ENCODE measurements around the gene PLAC8L1. TPM values are rescaled to one million over a fixed set of nuclear protein-coding genes. Genes with fewer than 3 reads are reported as not detected.

The PLAC8L1 gene
- polyA plus RNA-seq, 4 donors, result 0.33 to 0.38 TPM; not detected in 2

- no peaks in the 10 kb centered on the region for H3K9me3 ChIP-seq (ENCODE audit: control insufficient read depth in 2 of 2, insufficient read depth in 1 of 2, low read depth in 1 of 2, low read length in 1 of 2)
- FAIRE-seq (no peak), DNase-seq (no peak)
- H3K4me3 ChIP-seq (ENCODE audit: low read depth in 1 of 3, low read length in 3 of 3), result no peak overlapping the region
- WGBS, 3 donors, result 68 to 90% (median 89%) methylated on average over 9 of the region's 9 CpGs
- H3K4me1 ChIP-seq (ENCODE audit: control insufficient read depth in 3 of 3, insufficient read depth in 2 of 3, low read depth in 1 of 3, low read length in 2 of 3), result no peaks in the 10 kb centered on the region
- H3K27me3 ChIP-seq (ENCODE audit: control insufficient read depth in 3 of 3, insufficient read depth in 3 of 3, low read length in 3 of 3), result no peaks in the 10 kb centered on the region
- peaks cover 0 to 27% (median 6%) of the 10 kb centered on the region in 3 donors for H3K36me3 ChIP-seq (ENCODE audit: control insufficient read depth in 3 of 3, insufficient read depth in 2 of 3, low read depth in 1 of 3, low read length in 3 of 3)
- H3K27ac ChIP-seq (ENCODE audit: low read depth in 1 of 3, low read length in 2 of 3), result no peak overlapping the region
Observed at GRCh38 chr5:146068206-146068605, 37.2 kb downstream of the PLAC8L1 start.

GRCh38 chr5:146066968-146067367, 38.4 kb downstream of the PLAC8L1 start:
- DNase-seq, result no peak
- Histone ChIP-seq H3K36me3 (ENCODE audit: control insufficient read depth in 3 of 3, insufficient read depth in 2 of 3, low read depth in 1 of 3, low read length in 3 of 3) (peaks cover 0 to 36% (median 12%) of the 10 kb centered on the region in 3 donors), H3K4me3 (ENCODE audit: low read depth in 1 of 3, low read length in 3 of 3) (no peak overlapping the region), H3K9me3 (ENCODE audit: control insufficient read depth in 2 of 2, insufficient read depth in 1 of 2, low read depth in 1 of 2, low read length in 1 of 2) (no peaks in the 10 kb centered on the region), H3K27ac (ENCODE audit: low read depth in 1 of 3, low read length in 2 of 3) (no peak overlapping the region), H3K4me1 (ENCODE audit: control insufficient read depth in 3 of 3, insufficient read depth in 2 of 3, low read depth in 1 of 3, low read length in 2 of 3) (no peaks in the 10 kb centered on the region), H3K27me3 (ENCODE audit: control insufficient read depth in 3 of 3, insufficient read depth in 3 of 3, low read length in 3 of 3) (no peaks in the 10 kb centered on the region)
- no peak for FAIRE-seq
- 78 to 96% (median 96%) methylated on average over 8 of the region's 8 CpGs for WGBS, 3 donors

- Histone ChIP-seq H3K27me3 (ENCODE audit: control insufficient read depth in 3 of 3, insufficient read depth in 3 of 3, low read length in 3 of 3) (peaks cover 0 to 2% (median 0%) of the 10 kb centered on the region in 3 donors), H3K4me3 (ENCODE audit: low read depth in 1 of 3, low read length in 3 of 3) (no peak overlapping the region), H3K4me1 (ENCODE audit: control insufficient read depth in 3 of 3, insufficient read depth in 2 of 3, low read depth in 1 of 3, low read length in 2 of 3) (no peaks in the 10 kb centered on the region), H3K36me3 (ENCODE audit: control insufficient read depth in 3 of 3, insufficient read depth in 2 of 3, low read depth in 1 of 3, low read length in 3 of 3) (peaks cover 0 to 49% (median 25%) of the 10 kb centered on the region in 3 donors), H3K27ac (ENCODE audit: low read depth in 1 of 3, low read length in 2 of 3) (no peak overlapping the region), H3K9me3 (ENCODE audit: control insufficient read depth in 2 of 2, insufficient read depth in 1 of 2, low read depth in 1 of 2, low read length in 1 of 2) (no peaks in the 10 kb centered on the region)
- DNase-seq (no peak), FAIRE-seq (no peak)
- WGBS, 3 donors, result 90 to 97% (median 93%) methylated on average over 5 of the region's 5 CpGs
Observed at GRCh38 chr5:146060221-146060585, 45.2 kb downstream of the PLAC8L1 start.

GRCh38 chr5:146059460-146060220, 45.7 kb downstream of the PLAC8L1 start:
- WGBS, 3 donors, result 77 to 93% (median 83%) methylated on average over 22 of the region's 22 CpGs
- H3K4me3 ChIP-seq (ENCODE audit: low read depth in 1 of 3, low read length in 3 of 3), result no peak overlapping the region
- H3K36me3 ChIP-seq (ENCODE audit: control insufficient read depth in 3 of 3, insufficient read depth in 2 of 3, low read depth in 1 of 3, low read length in 3 of 3), result peaks cover 0 to 49% (median 24%) of the 10 kb centered on the region in 3 donors
- no peak overlapping the region for H3K27ac ChIP-seq (ENCODE audit: low read depth in 1 of 3, low read length in 2 of 3)
- peaks cover 0 to 2% (median 0%) of the 10 kb centered on the region in 3 donors for H3K27me3 ChIP-seq (ENCODE audit: control insufficient read depth in 3 of 3, insufficient read depth in 3 of 3, low read length in 3 of 3)
- H3K4me1 ChIP-seq (ENCODE audit: control insufficient read depth in 3 of 3, insufficient read depth in 2 of 3, low read depth in 1 of 3, low read length in 2 of 3), result no peaks in the 10 kb centered on the region
- no peaks in the 10 kb centered on the region for H3K9me3 ChIP-seq (ENCODE audit: control insufficient read depth in 2 of 2, insufficient read depth in 1 of 2, low read depth in 1 of 2, low read length in 1 of 2)
- DNase-seq (no peak), FAIRE-seq (no peak)

- 63 to 70% (median 69%) methylated on average over 2 of the region's 2 CpGs for WGBS, 3 donors
- peaks cover 3 to 45% (median 13%) of the 10 kb centered on the region in 3 donors for H3K36me3 ChIP-seq (ENCODE audit: control insufficient read depth in 3 of 3, insufficient read depth in 2 of 3, low read depth in 1 of 3, low read length in 3 of 3)
- no peak overlapping the region for H3K27ac ChIP-seq (ENCODE audit: low read depth in 1 of 3, low read length in 2 of 3)
- H3K4me3 ChIP-seq (ENCODE audit: low read depth in 1 of 3, low read length in 3 of 3), result no peak overlapping the region
- FAIRE-seq (no peak), DNase-seq (no peak)
- no peaks in the 10 kb centered on the region for H3K4me1 ChIP-seq (ENCODE audit: control insufficient read depth in 3 of 3, insufficient read depth in 2 of 3, low read depth in 1 of 3, low read length in 2 of 3)
- H3K27me3 ChIP-seq (ENCODE audit: control insufficient read depth in 3 of 3, insufficient read depth in 3 of 3, low read length in 3 of 3), result peaks cover 0 to 2% (median 0%) of the 10 kb centered on the region in 3 donors
- H3K9me3 ChIP-seq (ENCODE audit: control insufficient read depth in 2 of 2, insufficient read depth in 1 of 2, low read depth in 1 of 2, low read length in 1 of 2), result no peaks in the 10 kb centered on the region
Observed at GRCh38 chr5:146055432-146055831, 49.9 kb downstream of the PLAC8L1 start.

GRCh38 chr5:146052780-146053179, 52.6 kb downstream of the PLAC8L1 start:
- DNase-seq, result no peak
- Histone ChIP-seq H3K27ac (ENCODE audit: low read depth in 1 of 3, low read length in 2 of 3) (no peak overlapping the region), H3K27me3 (ENCODE audit: control insufficient read depth in 3 of 3, insufficient read depth in 3 of 3, low read length in 3 of 3) (no peaks in the 10 kb centered on the region), H3K9me3 (ENCODE audit: control insufficient read depth in 2 of 2, insufficient read depth in 1 of 2, low read depth in 1 of 2, low read length in 1 of 2) (no peaks in the 10 kb centered on the region), H3K36me3 (ENCODE audit: control insufficient read depth in 3 of 3, insufficient read depth in 2 of 3, low read depth in 1 of 3, low read length in 3 of 3) (peaks cover 3 to 42% (median 8%) of the 10 kb centered on the region in 3 donors), H3K4me1 (ENCODE audit: control insufficient read depth in 3 of 3, insufficient read depth in 2 of 3, low read depth in 1 of 3, low read length in 2 of 3) (no peaks in the 10 kb centered on the region), H3K4me3 (ENCODE audit: low read depth in 1 of 3, low read length in 3 of 3) (no peak overlapping the region)
- FAIRE-seq, result no peak

- DNase-seq, result no peak
- no peak for FAIRE-seq
- WGBS, 3 donors, result 68 to 81% (median 68%) methylated on average over 3 of the region's 3 CpGs
- Histone ChIP-seq H3K36me3 (ENCODE audit: control insufficient read depth in 3 of 3, insufficient read depth in 2 of 3, low read depth in 1 of 3, low read length in 3 of 3) (peaks cover 3 to 44% (median 8%) of the 10 kb centered on the region in 3 donors), H3K27me3 (ENCODE audit: control insufficient read depth in 3 of 3, insufficient read depth in 3 of 3, low read length in 3 of 3) (no peaks in the 10 kb centered on the region), H3K27ac (ENCODE audit: low read depth in 1 of 3, low read length in 2 of 3) (no peak overlapping the region), H3K4me3 (ENCODE audit: low read depth in 1 of 3, low read length in 3 of 3) (no peak overlapping the region), H3K9me3 (ENCODE audit: control insufficient read depth in 2 of 2, insufficient read depth in 1 of 2, low read depth in 1 of 2, low read length in 1 of 2) (no peaks in the 10 kb centered on the region), H3K4me1 (ENCODE audit: control insufficient read depth in 3 of 3, insufficient read depth in 2 of 3, low read depth in 1 of 3, low read length in 2 of 3) (peaks cover 0 to 4% (median 0%) of the 10 kb centered on the region in 3 donors)
Observed at GRCh38 chr5:146051678-146052077, 53.7 kb downstream of the PLAC8L1 start.

GRCh38 chr5:146050086-146050485, 55.3 kb downstream of the PLAC8L1 start:
- no peaks in the 10 kb centered on the region for H3K9me3 ChIP-seq (ENCODE audit: control insufficient read depth in 2 of 2, insufficient read depth in 1 of 2, low read depth in 1 of 2, low read length in 1 of 2)
- 85 to 91% (median 85%) methylated on average over 5 of the region's 5 CpGs for WGBS, 3 donors
- DNase-seq (no peak), FAIRE-seq (no peak)
- no peak overlapping the region for H3K4me3 ChIP-seq (ENCODE audit: low read depth in 1 of 3, low read length in 3 of 3)
- peaks cover 0 to 7% (median 0%) of the 10 kb centered on the region in 3 donors for H3K4me1 ChIP-seq (ENCODE audit: control insufficient read depth in 3 of 3, insufficient read depth in 2 of 3, low read depth in 1 of 3, low read length in 2 of 3)
- peaks cover 2 to 37% (median 3%) of the 10 kb centered on the region in 3 donors for H3K36me3 ChIP-seq (ENCODE audit: control insufficient read depth in 3 of 3, insufficient read depth in 2 of 3, low read depth in 1 of 3, low read length in 3 of 3)
- H3K27ac ChIP-seq (ENCODE audit: low read depth in 1 of 3, low read length in 2 of 3), result no peak overlapping the region
- no peaks in the 10 kb centered on the region for H3K27me3 ChIP-seq (ENCODE audit: control insufficient read depth in 3 of 3, insufficient read depth in 3 of 3, low read length in 3 of 3)

- Histone ChIP-seq H3K36me3 (ENCODE audit: control insufficient read depth in 3 of 3, insufficient read depth in 2 of 3, low read depth in 1 of 3, low read length in 3 of 3) (peaks cover 2 to 37% (median 3%) of the 10 kb centered on the region in 3 donors), H3K4me1 (ENCODE audit: control insufficient read depth in 3 of 3, insufficient read depth in 2 of 3, low read depth in 1 of 3, low read length in 2 of 3) (peaks cover 0 to 7% (median 0%) of the 10 kb centered on the region in 3 donors), H3K9me3 (ENCODE audit: control insufficient read depth in 2 of 2, insufficient read depth in 1 of 2, low read depth in 1 of 2, low read length in 1 of 2) (no peaks in the 10 kb centered on the region), H3K27ac (ENCODE audit: low read depth in 1 of 3, low read length in 2 of 3) (no peak overlapping the region), H3K4me3 (ENCODE audit: low read depth in 1 of 3, low read length in 3 of 3) (no peak overlapping the region), H3K27me3 (ENCODE audit: control insufficient read depth in 3 of 3, insufficient read depth in 3 of 3, low read length in 3 of 3) (no peaks in the 10 kb centered on the region)
- DNase-seq (no peak), FAIRE-seq (no peak)
- 69 to 89% (median 83%) methylated on average over 3 of the region's 3 CpGs for WGBS, 3 donors
Observed at GRCh38 chr5:146049704-146050026, 55.7 kb downstream of the PLAC8L1 start.
